Osteoblast (primary cell): ENCODE measurements around the gene BCAS3. TPM values are rescaled to one million over a fixed set of nuclear protein-coding genes. Genes with fewer than 3 reads are reported as not detected.

Experiments used
- DNase-seq: peaks from one replicate; pipeline ENCODE4 v3.0.0; 2011; ENCODE audit warnings: low spot score, mixed read lengths; ENCODE audit not compliant: insufficient read length; ENCODE audit errors: missing footprints
- H2AFZ ChIP-seq: 2 replicates; pipeline ENCODE4 v1.6.0; 2011; ENCODE audit warnings: mild to moderate bottlenecking, low read length
- H3K27ac ChIP-seq: 2 replicates; pipeline ENCODE4 v1.5.1; 2011; ENCODE audit warnings: mild to moderate bottlenecking, low read depth, low read length, moderate library complexity
- H3K27me3 ChIP-seq: 2 replicates; pipeline ENCODE4 v1.6.0; 2012; ENCODE audit warnings: mild to moderate bottlenecking, control low read depth, inconsistent platforms, low read length, moderate library complexity; ENCODE audit not compliant: insufficient read depth
- H3K36me3 ChIP-seq: 2 replicates; pipeline ENCODE4 v1.5.1; 2011; ENCODE audit warnings: mild to moderate bottlenecking, low read length, control low read depth, moderate library complexity; ENCODE audit not compliant: insufficient read depth
- H3K4me1 ChIP-seq: 2 replicates; pipeline ENCODE4 v1.5.1; 2011; ENCODE audit warnings: mild to moderate bottlenecking, low read length, control low read depth, moderate library complexity; ENCODE audit not compliant: insufficient read depth
- H3K4me2 ChIP-seq: 2 replicates; pipeline ENCODE4 v1.6.0; 2011; ENCODE audit warnings: mild to moderate bottlenecking, low read length; ENCODE audit not compliant: insufficient read depth
- H3K4me3 ChIP-seq: fragments of 200-600 bp; sonication (generic); 3 replicates; pipeline ENCODE4 v1.5.1; 2012; ENCODE audit warnings: mild to moderate bottlenecking, low read length, inconsistent platforms; ENCODE audit not compliant: insufficient read depth
- H3K79me2 ChIP-seq: 2 replicates; pipeline ENCODE4 v1.6.0; 2012; ENCODE audit warnings: mild to moderate bottlenecking, low read length, control low read depth, inconsistent platforms; ENCODE audit not compliant: insufficient read depth
- H3K9me3 ChIP-seq: 2 replicates; pipeline ENCODE4 v1.5.1; 2011; ENCODE audit warnings: low read depth, low read length, control low read depth
- H4K20me1 ChIP-seq: 2 replicates; pipeline ENCODE4 v1.6.0; 2012; ENCODE audit warnings: mild to moderate bottlenecking, low read length, control low read depth; ENCODE audit not compliant: insufficient read depth
- total RNA-seq: library from RNA; depleted of rRNA; stranded (reverse); fragments of >200 nt; gene quantifications from 2 replicates; pipeline ENCODE4 v1.2.3, GENCODE V29; 2012
- TF ChIP-seq, protein P1 (sequence below): IDR thresholded peaks from 2 replicates; pipeline ENCODE4 v1.5.1; 2011; ENCODE audit warnings: mild to moderate bottlenecking, low read depth, low read length, moderate library complexity; ENCODE audit errors: extremely low read depth

Gene BCAS3
- total RNA-seq, 1 donor, result 31.5 TPM

- Histone ChIP-seq H3K4me1 (peaks cover 22% of the 10 kb centered on the region), H3K27me3 (no peaks in the 10 kb centered on the region), H3K4me3 (no peak overlapping the region), H3K79me2 (no peaks in the 10 kb centered on the region), H4K20me1 (no peaks in the 10 kb centered on the region), H2AFZ (no peak overlapping the region), H3K9me3 (no peaks in the 10 kb centered on the region), H3K36me3 (no peaks in the 10 kb centered on the region), H3K4me2 (no peak overlapping the region), H3K27ac (no peak overlapping the region)
- TF ChIP-seq, protein P1, sequence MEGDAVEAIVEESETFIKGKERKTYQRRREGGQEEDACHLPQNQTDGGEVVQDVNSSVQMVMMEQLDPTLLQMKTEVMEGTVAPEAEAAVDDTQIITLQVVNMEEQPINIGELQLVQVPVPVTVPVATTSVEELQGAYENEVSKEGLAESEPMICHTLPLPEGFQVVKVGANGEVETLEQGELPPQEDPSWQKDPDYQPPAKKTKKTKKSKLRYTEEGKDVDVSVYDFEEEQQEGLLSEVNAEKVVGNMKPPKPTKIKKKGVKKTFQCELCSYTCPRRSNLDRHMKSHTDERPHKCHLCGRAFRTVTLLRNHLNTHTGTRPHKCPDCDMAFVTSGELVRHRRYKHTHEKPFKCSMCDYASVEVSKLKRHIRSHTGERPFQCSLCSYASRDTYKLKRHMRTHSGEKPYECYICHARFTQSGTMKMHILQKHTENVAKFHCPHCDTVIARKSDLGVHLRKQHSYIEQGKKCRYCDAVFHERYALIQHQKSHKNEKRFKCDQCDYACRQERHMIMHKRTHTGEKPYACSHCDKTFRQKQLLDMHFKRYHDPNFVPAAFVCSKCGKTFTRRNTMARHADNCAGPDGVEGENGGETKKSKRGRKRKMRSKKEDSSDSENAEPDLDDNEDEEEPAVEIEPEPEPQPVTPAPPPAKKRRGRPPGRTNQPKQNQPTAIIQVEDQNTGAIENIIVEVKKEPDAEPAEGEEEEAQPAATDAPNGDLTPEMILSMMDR, result no peak
- DNase-seq, result no peak
Measured at GRCh38 chr17:61221181-61221580, 543.5 kb downstream of the BCAS3 start.

DNA sequence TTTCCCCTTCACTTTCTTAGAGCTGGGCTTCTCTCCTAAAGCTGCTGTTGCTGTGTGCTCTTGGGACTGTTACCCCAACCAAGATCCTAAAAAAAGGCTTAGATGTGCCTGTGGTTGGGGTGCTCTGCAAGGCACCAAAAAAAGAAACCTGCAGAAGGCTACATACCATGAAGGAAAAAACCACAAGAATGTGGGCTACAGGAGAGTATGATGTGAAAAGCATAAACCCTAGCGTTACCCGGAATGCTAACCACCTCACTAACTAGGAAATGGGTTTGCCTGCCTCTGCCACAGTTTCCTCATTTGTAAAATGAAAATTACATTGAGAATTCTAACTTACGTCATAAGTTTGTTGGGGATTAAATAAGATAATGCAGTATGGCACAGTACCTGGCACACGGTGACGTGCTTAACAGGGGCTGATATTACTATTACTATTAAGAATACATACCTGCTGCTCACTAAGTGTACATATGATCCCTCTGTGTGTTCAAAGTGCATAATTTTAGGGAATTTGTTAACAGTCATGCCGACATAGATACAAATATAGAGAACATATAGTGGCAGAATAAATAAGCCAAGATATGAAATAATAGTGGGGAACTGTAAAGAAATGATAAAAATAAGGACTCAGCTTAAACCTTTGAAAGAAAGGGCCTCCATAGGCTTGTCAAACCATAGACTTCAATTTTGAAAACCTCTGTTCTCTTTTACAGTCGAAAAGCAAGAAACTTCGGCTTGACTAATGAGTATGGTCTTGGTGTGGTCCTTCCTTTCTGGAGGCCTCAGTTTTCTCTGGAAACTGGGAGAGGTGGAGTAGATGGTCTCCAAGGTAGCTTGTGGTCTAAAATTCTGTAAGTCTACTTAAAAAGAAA, 544.2 kb downstream of the BCAS3 start:
- no peak overlapping the region for H3K4me3 ChIP-seq
- H2AFZ ChIP-seq, result no peak overlapping the region
- H4K20me1 ChIP-seq, result no peaks in the 10 kb centered on the region
- peaks cover 22% of the 10 kb centered on the region for H3K4me1 ChIP-seq
- H3K27me3 ChIP-seq, result no peaks in the 10 kb centered on the region
- no peaks in the 10 kb centered on the region for H3K9me3 ChIP-seq
- TF ChIP-seq, protein P1, result no peak
- DNase-seq, result no peak
- no peak overlapping the region for H3K27ac ChIP-seq
- H3K79me2 ChIP-seq, result no peaks in the 10 kb centered on the region
- H3K36me3 ChIP-seq, result no peaks in the 10 kb centered on the region
- H3K4me2 ChIP-seq, result no peak overlapping the region

DNA sequence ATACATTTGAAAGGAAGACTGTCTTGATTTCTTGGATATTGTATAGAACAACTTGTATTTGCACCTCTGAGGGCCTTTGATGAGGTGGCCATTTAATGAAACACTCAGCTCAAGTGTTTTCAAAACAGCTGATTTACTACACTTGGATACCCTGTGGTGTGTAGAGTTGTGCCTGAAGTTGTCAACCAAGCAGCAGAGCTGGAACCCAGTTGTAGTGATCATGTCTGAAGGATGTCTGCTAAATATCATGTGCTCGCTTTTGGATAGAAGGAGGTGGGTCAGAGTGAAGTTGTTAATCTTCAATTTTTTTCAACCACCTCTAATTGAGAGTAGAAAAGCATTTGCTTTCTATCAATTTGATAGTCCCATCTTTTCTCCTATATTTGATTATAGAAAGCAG, 546.1 kb downstream of the BCAS3 start:
- no peak for DNase-seq
- no peaks in the 10 kb centered on the region for H3K36me3 ChIP-seq
- TF ChIP-seq, protein P1, result no peak
- peaks cover 10% of the 10 kb centered on the region for H3K4me1 ChIP-seq
- H2AFZ ChIP-seq, result no peak overlapping the region
- no peak overlapping the region for H3K27ac ChIP-seq
- H3K9me3 ChIP-seq, result no peaks in the 10 kb centered on the region
- no peaks in the 10 kb centered on the region for H3K79me2 ChIP-seq
- no peak overlapping the region for H3K4me2 ChIP-seq
- no peak overlapping the region for H3K4me3 ChIP-seq
- H3K27me3 ChIP-seq, result no peaks in the 10 kb centered on the region
- no peaks in the 10 kb centered on the region for H4K20me1 ChIP-seq

GRCh38 chr17:61225178-61225882, 547.7 kb downstream of the BCAS3 start:
- Histone ChIP-seq H3K79me2 (no peaks in the 10 kb centered on the region), H3K27me3 (no peaks in the 10 kb centered on the region), H4K20me1 (no peaks in the 10 kb centered on the region), H3K36me3 (no peaks in the 10 kb centered on the region), H3K27ac (no peak overlapping the region), H3K4me3 (no peak overlapping the region), H2AFZ (no peak overlapping the region), H3K4me2 (no peak overlapping the region), H3K4me1 (no peaks in the 10 kb centered on the region), H3K9me3 (no peaks in the 10 kb centered on the region)
- no peak for DNase-seq
- TF ChIP-seq, protein P1, result no peak
